Forelimb muscle (tissue), 1 donor: ENCODE data around the gene ABHD16A. TPM values are rescaled to one million over a fixed set of nuclear protein-coding genes. Genes with fewer than 3 reads are reported as not detected.

Experiments
- DNase-seq: peaks from one replicate; pipeline ENCODE4 v3.0.0-alpha.2; 2013; ENCODE audit warnings: low read depth
- polyA plus RNA-seq: library from polyadenylated mRNA; unstranded; fragments of 120-200 nt; gene quantifications from one replicate; pipeline ENCODE4 v1.2.1, GENCODE V29; 2013; ENCODE audit not compliant: insufficient read length

The ABHD16A gene
- polyA plus RNA-seq, 1 donor = 43.8 TPM

- no peak for DNase-seq
Observed at GRCh38 chr6:31663126-31663960, 39.8 kb downstream of the ABHD16A start.

DNA sequence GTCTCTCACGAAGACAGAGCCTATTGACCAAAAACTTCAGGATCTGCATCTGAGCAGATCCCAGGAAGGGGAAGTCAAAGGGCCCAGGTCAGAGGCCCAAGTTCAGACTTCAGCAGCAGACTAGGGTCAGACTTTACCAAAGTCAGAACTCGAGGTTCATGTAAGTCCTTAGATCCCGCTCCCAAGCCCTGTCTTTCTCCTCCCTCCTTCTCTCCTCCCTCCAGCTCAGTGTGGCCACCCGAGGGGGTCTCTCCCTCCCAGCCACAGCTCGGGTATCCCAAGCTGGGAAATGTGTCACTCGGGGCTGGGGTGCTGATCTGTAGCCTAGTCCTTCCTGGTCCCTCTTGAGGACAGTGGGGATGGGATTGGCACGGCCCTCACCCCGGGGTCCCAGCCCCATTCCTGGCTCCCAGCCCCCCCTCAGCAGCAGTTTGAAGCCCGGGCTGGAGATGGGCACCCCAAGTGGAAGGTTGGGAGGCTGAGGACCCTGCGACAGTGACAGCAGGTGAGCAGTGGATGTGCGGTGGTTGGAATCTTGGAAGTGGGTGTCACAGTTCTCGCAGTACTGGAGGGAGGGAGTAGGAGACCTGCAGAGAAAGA is 40.9 kb downstream of the ABHD16A start:
- DNase-seq = no peak

GRCh38 chr6:31661262-31662123 is 41.6 kb downstream of the ABHD16A start:
- no peak for DNase-seq

DNA sequence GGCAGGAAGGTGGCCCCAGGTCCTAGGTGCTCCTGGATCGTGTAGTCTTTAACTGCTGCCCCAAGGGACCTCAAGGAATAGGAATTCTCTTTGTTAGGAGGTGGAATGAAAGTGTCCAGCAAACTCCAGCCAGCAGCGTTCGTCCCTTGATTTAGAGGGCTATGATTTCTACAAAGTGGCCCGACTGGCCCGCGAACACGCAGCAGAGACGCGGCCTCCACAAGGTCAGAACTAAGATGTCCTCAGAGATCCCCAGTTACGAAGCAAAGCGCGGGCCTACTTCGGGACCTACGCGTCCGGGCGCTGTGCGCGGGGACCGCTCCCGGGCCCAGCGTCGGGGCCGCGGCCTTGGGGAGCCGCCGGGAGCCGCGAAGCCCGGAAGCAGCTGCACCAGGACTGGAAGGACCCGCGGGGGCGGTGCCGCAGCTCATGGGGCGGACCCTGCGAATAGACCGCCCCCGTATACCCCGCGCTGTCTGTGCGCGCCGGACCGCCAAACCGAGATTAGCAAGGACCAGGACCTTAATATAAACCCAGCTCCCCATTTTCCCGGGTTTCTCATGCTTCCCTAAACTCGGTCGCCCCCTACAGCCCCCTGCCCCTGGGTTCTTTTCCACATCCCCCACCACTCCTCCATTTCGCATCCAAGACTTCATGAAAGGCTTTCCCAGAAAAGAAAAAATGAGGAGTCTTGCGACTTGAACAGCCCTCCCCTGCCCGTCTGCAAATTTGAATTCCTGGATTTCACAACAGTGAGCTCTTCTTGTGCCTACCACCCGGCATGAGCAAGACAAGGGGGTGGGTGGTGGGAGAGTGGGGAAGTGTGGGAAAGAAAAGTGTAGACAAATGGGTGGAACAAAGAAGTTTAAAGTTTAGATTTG is 42.5 kb downstream of the ABHD16A start, which contains the start of gene C6orf47:
TSS of gene C6orf47 (minus strand) at position 398 of the 881 bp plus-strand sequence. CDS start 831 bp downstream, outside the sequence.
- no peak for DNase-seq

DNA sequence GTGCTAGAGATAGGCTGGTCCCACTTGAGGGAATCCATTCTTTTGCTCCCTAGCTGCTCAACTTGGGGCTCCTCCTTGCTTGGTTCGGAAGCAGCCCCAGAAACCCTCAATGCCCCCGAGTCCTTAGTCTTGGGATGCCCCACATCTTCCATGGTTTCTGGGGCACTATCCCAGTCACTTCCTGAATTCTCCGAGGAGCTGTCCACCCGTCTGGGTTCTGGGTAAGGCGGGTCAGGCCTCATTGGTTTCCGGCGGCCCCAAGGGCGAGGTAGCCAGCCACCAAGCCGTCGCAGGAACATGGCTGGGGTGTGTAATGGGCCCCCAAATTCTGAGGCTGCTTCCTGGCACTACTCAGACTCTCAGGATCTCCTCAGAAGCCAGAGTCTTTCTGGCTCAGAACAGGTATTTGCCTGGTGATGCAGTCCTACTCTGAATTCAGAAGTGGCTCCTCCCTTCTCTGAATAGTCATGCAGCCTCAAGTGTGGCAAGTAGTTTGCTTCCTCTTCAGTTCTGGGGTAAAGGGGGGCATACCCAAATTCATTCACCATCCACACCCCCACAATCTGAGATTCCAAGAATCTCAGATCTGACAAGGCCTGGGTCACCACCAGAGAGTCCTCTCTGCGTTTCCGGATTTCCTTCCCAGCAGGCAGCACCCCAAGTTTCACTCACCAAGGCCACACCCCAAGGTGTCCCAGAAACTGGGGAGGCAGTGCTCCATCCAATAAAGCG is 43.3 kb downstream of the ABHD16A start:
- no peak for DNase-seq

DNA sequence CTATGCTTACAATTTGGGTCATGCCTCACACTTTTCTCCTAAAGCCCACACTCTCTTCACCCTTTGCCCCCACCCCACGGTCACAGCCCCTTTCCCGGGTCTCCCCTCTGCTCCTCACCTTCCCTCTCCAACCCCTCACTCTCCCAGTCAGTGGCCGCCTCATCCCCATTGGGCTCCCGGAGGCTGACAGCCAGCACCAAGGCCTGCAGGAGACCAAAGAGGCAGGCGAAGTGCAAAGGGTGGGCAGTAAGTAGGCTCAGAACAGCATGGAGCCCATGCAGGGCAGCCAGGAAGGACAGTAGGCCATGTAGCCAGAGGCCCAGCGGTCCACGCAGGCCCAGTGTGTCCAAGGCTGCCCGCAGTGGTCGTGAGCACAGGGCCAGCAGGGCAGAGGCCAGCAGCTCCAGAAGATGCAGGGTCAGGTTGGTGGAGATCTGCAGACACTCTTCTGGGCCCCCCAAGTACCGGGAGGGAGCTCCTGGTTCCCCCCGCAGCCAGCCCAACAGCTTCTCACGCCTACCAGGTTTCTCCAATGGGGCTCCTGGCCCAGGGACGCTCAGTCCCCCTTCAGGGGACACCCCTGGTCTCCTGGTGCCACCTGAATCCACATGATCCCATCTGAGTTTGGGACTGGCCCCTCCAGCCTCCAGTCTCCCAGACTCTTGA is 44.0 kb downstream of the ABHD16A start:
- no peak for DNase-seq

GRCh38 chr6:31658158-31658688 is 44.9 kb downstream of the ABHD16A start:
- DNase-seq = no peak

DNA sequence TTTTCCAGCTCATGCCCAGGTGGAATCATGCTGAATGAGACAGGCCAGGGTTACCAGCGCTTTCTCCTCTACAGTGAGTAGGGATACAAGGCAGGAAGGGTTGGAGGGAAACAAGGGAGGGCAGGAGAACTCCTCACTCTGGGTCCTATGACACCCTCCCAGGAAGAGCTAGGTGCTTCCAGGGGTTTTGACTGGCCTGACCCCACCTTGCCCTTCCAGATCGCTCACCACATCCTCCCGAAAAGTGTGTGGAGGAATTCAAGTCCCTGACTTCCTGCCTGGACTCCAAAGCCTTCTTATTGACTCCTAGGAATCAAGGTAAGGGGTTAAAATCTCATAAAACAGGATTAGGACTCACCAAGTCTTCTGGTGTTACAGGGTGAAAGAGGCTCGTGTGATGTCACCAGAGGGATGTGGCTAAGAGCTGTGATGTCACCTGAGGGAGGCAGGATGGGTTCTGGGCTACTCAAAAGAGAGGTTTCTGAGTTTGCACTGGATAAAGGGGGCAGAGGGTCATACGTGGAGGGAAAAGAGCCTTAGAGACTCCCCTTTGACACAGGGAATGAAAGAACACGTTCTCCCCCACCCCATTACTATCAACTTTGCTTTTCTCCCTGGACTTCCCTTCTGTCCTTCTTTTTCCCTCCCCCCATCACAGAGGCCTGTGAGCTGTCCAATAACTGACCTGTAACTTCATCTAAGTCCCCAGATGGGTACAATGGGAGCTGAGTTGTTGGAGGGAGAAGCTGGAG is 45.5 kb downstream of the ABHD16A start:
- no peak for DNase-seq

- DNase-seq = no peak
Observed at GRCh38 chr6:31655349-31656237, 47.5 kb downstream of the ABHD16A start, which contains the start of gene APOM. Gene APOM, plus strand, starts transcription at chr6:31655894. Its CDS starts 73 bp downstream, at chr6:31655967.

- no peak for DNase-seq
Observed at GRCh38 chr6:31654574-31655348, 48.4 kb downstream of the ABHD16A start.

DNA sequence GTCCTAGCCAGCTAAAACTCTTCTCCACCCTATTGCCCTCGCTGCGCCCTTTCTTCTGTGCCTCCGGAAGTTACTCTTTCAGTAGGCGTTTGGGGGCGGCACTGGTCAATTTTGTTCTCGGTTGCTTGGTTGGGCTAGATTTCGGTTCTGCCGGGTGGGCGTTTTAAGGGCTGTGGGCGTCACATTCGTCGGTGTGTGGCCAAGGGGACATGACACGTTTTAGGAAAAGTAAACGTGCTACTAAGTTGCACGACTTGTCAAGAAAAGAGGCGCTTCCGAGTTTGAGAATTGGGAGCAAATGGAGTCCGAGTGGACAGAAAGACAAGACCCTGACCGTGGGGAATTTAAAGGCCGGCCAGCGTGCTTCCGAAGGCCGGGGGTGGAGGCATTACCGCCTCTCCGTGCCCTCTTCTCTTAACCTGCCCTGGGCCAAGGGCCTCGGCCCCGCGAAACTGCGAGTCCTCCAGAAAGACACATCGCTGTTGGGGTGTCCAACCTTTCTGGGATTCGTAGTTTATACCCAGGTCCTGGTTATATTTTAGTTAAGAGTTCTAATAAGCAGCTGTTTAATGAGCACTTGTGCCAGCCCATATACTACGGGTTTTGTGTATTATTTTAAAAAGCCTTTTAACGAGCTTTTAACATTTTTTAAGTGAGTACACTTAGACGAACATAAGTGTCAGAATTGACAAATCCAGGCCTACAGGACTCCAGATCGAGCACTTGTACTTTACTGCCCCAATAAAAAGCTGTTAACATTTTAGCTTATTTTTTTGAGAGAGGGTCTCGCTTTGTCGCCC is 50.0 kb downstream of the ABHD16A start:
- no peak for DNase-seq

GRCh38 chr6:31651602-31652191 is 51.4 kb downstream of the ABHD16A start:
- DNase-seq = peak; percentile 66

- DNase-seq = no peak
Observed at GRCh38 chr6:31645325-31645724, 57.8 kb downstream of the ABHD16A start.

DNA sequence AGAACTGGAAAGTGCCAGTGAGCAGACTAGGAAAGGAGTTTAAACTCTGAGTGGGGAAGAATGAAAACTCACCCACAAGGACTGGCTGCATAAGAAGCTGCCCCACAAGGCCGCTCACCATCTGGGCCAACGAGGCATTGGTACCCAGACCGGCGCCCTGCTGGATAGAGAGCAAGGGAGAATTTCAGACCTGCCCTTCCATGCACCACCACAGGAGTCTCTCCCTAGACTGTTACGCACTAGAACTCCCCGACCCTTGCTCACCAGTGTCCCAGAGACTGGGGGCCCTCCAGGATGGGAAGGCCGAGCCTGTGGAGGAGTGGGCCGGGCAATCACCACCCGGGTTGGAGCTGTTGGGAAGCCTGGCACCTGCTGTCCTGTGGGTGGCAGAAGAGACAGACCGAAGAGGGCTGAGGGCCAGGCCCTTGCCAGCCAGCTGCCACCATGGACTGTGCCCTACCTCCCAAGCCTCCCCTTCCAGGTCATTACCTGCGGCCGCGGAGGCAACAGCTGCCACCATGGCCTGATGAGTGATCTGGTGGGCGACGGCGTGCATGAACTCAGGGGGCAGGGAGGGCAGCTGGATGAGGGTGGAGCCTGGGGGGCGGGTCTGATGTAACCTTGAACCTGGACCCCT is 59.2 kb downstream of the ABHD16A start:
- DNase-seq = no peak
